Measurements from ENCODE around the gene CD177.
"Not testable (repeated sequence)": the region's sequence is repeated elsewhere in the genome, so short reads cannot be mapped to it uniquely, and the experiment has no call there.

DNA sequence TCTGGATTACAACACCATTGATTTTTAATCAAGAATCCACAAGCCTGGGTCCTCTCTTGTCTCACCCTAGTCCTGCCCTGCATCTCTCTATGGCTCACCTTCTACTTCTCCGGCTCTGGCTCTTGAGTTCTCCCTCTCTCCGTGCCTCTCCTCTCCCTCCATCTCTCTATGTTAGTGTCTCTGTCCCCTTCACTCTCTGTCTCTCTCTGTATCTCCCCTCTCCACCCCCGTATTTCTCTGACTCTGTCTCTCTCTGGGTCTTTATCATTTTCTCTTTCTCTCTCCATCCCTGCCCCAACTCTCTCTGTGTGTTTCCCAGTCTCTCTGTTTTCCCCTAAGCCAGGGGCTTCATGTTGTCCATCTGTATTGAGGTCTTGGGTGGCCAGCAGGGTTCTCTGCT, 12.4 kb upstream of the CD177 start:
- not testable (repeated sequence) for TF ChIP-seq CTCF (IDR thresholded peaks at IDR 0.05); ZFX (IDR thresholded peaks at IDR 0.05; ENCODE audit: borderline replicate concordance)

Measured in 22Rv1 (cell line).